ENCODE data around the gene LHFPL3.

- TF ChIP-seq CTCF (IDR thresholded peaks at IDR 0.05; ENCODE audit: borderline replicate concordance, extremely low read depth, low read length, poor library complexity, severe bottlenecking): no peak
- TF ChIP-seq EZH2 (IDR thresholded peaks at IDR 0.05; ENCODE audit: borderline replicate concordance, low read depth, low read length, severe bottlenecking): no peak
Observed at GRCh38 chr7:104803931-104804330, 475.5 kb downstream of the LHFPL3 start.
